HepG2 (cell line): ENCODE measurements around the gene BTF3L4. TPM values are rescaled to one million over a fixed set of nuclear protein-coding genes. Genes with fewer than 3 reads are reported as not detected.

ENCODE experiments used
- ATM ChIP-seq: fragments of 450-650 bp; IDR thresholded peaks from 2 replicates; pipeline ENCODE4 v1.7.1; 2017; ENCODE audit warnings: mild to moderate bottlenecking, borderline replicate concordance
- DR1 ChIP-seq: sonication (generic); formaldehyde crosslinking; IDR thresholded peaks from 2 replicates; pipeline ENCODE4 v1.8.0; 2021; ENCODE audit warnings: mild to moderate bottlenecking, missing genetic modification reagents, inconsistent platforms
- HOXD1 ChIP-seq: sonication (generic); formaldehyde crosslinking; IDR thresholded peaks from 2 replicates; pipeline ENCODE4 v1.5.0; 2020; ENCODE audit warnings: missing genetic modification reagents
- JARID2 ChIP-seq: sonication (generic); formaldehyde crosslinking; IDR thresholded peaks from 2 replicates; pipeline ENCODE4 v1.8.1; 2023; ENCODE audit warnings: missing genetic modification reagents, inconsistent platforms; ENCODE audit not compliant: insufficient replicate concordance
- NFIB ChIP-seq: sonication (generic); formaldehyde crosslinking; IDR thresholded peaks from 2 replicates; pipeline ENCODE4 v1.9.0; 2021; ENCODE audit warnings: missing genetic modification reagents, mild to moderate bottlenecking, borderline replicate concordance
- NFIC ChIP-seq: IDR thresholded peaks from 2 replicates; pipeline ENCODE4 v1.6.1; 2012; ENCODE audit warnings: mild to moderate bottlenecking, low read length, inconsistent platforms
- PHB2 ChIP-seq: fragments of 450-650 bp; IDR thresholded peaks from 2 replicates; pipeline ENCODE4 v1.6.1; 2018; ENCODE audit not compliant: partially characterized antibody
- SKI ChIP-seq: fragments of 450-650 bp; IDR thresholded peaks from one replicate; pipeline ENCODE4 v1.6.1; 2018; ENCODE audit warnings: mild to moderate bottlenecking; ENCODE audit not compliant: partially characterized antibody
- STAG1 ChIP-seq: sonication (generic); formaldehyde crosslinking; IDR thresholded peaks from 2 replicates; pipeline ENCODE4 v1.4.0; 2020; ENCODE audit warnings: missing genetic modification reagents
- U2AF1 ChIP-seq: fragments of 200-400 bp; formaldehyde crosslinking; optimal IDR thresholded peaks from 2 replicates; pipeline ENCODE3; 2017; ENCODE audit warnings: mild to moderate bottlenecking, low read depth, low read length
- ZNF282 ChIP-seq: fragments of 450-650 bp; IDR thresholded peaks from 2 replicates; pipeline ENCODE4 v1.6.1; 2018; ENCODE audit not compliant: partially characterized antibody
- ZNF777 ChIP-seq: sonication (generic); formaldehyde crosslinking; IDR thresholded peaks from 2 replicates; pipeline ENCODE4 v1.4.0; 2020; ENCODE audit warnings: missing genetic modification reagents
- polyA plus RNA-seq, 8 experiments: library from polyadenylated mRNA; depleted of rRNA in 3 of 8; stranded (reverse) in 7 of 8; unstranded in 1 of 8; fragments of >200 nt; fragmentation: Illumina TruSeq in 4 of 8; extraction: Trizol in 4 of 8; gene quantifications; 2 replicates each; pipeline versions ENCODE4 v1.2.1 to v1.2.3, GENCODE V29; 2011 to 2016; ENCODE audit warnings: low read depth in 4 of 8, missing spikeins in 1 of 8, mixed read lengths in 1 of 8; ENCODE audit not compliant: insufficient read depth in 1 of 8
- total RNA-seq, 5 experiments: library from RNA; depleted of rRNA; stranded (reverse); fragments of >200 nt; fragmentation: Illumina TruSeq; extraction: Trizol; gene quantifications; 2 replicates each; pipeline ENCODE4 v1.2.3, GENCODE V29; 2016; ENCODE audit warnings: low read depth in 1 of 5
- TF ChIP-seq, protein P1 (sequence below): sonication (generic); formaldehyde crosslinking; IDR thresholded peaks from 2 replicates; pipeline ENCODE4 v1.4.0; 2020; ENCODE audit warnings: missing genetic modification reagents
- TF ChIP-seq, protein P2 (sequence below): sonication (generic); formaldehyde crosslinking; IDR thresholded peaks from 2 replicates; pipeline ENCODE4 v1.5.1; 2020; ENCODE audit warnings: mild to moderate bottlenecking, missing genetic modification reagents, borderline replicate concordance
- TF ChIP-seq, protein P3 (sequence below): sonication (generic); formaldehyde crosslinking; IDR thresholded peaks from 2 replicates; pipeline ENCODE4 v1.5.0; 2020; ENCODE audit warnings: missing genetic modification reagents
- TF ChIP-seq, protein P4 (sequence below): sonication (generic); formaldehyde crosslinking; IDR thresholded peaks from 2 replicates; pipeline ENCODE4 v1.5.0; 2020; ENCODE audit warnings: mild to moderate bottlenecking, missing genetic modification reagents, borderline replicate concordance

BTF3L4 gene
- total and polyA plus RNA-seq, 2 of the 13 experiments (the other 11 are each of a cell fraction or from before 2014, with no cell fraction given) = 59.0 to 74.3 TPM

DNA sequence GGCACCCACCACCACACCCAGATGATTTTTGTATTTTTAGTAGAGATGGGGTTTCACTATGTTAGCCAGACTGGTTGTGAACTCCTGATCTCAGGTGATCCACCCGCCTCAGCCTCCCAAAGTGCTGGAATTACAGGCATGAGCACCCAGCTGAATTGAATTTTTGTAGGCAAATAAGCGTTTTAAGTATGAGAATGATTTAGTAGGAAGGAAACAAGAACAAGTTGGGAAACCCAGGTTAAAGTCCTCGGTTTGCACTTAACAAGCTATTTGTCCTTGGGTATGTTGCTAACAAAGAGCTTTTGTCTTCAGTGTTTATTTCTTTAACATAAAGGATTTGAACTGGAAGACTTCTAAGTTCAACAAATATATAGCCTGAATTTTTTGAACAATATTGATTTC, 23.9 kb downstream of the BTF3L4 start (continued):
- TF ChIP-seq, protein P1, sequence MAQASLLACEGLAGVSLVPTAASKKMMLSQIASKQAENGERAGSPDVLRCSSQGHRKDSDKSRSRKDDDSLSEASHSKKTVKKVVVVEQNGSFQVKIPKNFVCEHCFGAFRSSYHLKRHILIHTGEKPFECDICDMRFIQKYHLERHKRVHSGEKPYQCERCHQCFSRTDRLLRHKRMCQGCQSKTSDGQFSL (CRISPR knock-in tag) = no peak
- TF ChIP-seq PHB2 (no peak), NFIB (CRISPR knock-in tag) (no peak), U2AF1 (no peak), ZNF777 (CRISPR knock-in tag) (no peak), NFIC (peak; percentile 85; the same call in 1 of the 2 replicates), SKI (no peak), DR1 (CRISPR knock-in tag) (no peak), ATM (no peak), STAG1 (CRISPR knock-in tag) (0 out of 2 replicates have a peak, but pooled peaks have one; percentile 4), ZNF282 (no peak), HOXD1 (CRISPR knock-in tag) (0 out of 2 replicates have a peak, but pooled peaks have one; percentile 17), JARID2 (no peak)
- TF ChIP-seq, protein P2, sequence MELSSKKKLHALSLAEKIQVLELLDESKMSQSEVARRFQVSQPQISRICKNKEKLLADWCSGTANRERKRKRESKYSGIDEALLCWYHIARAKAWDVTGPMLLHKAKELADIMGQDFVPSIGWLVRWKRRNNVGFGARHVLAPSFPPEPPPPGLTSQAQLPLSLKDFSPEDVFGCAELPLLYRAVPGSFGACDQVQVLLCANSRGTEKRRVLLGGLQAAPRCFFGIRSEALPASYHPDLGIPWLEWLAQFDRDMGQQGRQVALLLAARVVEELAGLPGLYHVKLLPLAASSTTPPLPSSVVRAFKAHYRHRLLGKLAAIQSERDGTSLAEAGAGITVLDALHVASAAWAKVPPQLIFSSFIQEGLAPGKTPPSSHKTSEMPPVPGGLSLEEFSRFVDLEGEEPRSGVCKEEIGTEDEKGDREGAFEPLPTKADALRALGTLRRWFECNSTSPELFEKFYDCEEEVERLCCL (CRISPR knock-in tag) = no peak
- TF ChIP-seq, protein P3, sequence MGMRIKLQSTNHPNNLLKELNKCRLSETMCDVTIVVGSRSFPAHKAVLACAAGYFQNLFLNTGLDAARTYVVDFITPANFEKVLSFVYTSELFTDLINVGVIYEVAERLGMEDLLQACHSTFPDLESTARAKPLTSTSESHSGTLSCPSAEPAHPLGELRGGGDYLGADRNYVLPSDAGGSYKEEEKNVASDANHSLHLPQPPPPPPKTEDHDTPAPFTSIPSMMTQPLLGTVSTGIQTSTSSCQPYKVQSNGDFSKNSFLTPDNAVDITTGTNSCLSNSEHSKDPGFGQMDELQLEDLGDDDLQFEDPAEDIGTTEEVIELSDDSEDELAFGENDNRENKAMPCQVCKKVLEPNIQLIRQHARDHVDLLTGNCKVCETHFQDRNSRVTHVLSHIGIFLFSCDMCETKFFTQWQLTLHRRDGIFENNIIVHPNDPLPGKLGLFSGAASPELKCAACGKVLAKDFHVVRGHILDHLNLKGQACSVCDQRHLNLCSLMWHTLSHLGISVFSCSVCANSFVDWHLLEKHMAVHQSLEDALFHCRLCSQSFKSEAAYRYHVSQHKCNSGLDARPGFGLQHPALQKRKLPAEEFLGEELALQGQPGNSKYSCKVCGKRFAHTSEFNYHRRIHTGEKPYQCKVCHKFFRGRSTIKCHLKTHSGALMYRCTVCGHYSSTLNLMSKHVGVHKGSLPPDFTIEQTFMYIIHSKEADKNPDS = no peak
- TF ChIP-seq, protein P4, sequence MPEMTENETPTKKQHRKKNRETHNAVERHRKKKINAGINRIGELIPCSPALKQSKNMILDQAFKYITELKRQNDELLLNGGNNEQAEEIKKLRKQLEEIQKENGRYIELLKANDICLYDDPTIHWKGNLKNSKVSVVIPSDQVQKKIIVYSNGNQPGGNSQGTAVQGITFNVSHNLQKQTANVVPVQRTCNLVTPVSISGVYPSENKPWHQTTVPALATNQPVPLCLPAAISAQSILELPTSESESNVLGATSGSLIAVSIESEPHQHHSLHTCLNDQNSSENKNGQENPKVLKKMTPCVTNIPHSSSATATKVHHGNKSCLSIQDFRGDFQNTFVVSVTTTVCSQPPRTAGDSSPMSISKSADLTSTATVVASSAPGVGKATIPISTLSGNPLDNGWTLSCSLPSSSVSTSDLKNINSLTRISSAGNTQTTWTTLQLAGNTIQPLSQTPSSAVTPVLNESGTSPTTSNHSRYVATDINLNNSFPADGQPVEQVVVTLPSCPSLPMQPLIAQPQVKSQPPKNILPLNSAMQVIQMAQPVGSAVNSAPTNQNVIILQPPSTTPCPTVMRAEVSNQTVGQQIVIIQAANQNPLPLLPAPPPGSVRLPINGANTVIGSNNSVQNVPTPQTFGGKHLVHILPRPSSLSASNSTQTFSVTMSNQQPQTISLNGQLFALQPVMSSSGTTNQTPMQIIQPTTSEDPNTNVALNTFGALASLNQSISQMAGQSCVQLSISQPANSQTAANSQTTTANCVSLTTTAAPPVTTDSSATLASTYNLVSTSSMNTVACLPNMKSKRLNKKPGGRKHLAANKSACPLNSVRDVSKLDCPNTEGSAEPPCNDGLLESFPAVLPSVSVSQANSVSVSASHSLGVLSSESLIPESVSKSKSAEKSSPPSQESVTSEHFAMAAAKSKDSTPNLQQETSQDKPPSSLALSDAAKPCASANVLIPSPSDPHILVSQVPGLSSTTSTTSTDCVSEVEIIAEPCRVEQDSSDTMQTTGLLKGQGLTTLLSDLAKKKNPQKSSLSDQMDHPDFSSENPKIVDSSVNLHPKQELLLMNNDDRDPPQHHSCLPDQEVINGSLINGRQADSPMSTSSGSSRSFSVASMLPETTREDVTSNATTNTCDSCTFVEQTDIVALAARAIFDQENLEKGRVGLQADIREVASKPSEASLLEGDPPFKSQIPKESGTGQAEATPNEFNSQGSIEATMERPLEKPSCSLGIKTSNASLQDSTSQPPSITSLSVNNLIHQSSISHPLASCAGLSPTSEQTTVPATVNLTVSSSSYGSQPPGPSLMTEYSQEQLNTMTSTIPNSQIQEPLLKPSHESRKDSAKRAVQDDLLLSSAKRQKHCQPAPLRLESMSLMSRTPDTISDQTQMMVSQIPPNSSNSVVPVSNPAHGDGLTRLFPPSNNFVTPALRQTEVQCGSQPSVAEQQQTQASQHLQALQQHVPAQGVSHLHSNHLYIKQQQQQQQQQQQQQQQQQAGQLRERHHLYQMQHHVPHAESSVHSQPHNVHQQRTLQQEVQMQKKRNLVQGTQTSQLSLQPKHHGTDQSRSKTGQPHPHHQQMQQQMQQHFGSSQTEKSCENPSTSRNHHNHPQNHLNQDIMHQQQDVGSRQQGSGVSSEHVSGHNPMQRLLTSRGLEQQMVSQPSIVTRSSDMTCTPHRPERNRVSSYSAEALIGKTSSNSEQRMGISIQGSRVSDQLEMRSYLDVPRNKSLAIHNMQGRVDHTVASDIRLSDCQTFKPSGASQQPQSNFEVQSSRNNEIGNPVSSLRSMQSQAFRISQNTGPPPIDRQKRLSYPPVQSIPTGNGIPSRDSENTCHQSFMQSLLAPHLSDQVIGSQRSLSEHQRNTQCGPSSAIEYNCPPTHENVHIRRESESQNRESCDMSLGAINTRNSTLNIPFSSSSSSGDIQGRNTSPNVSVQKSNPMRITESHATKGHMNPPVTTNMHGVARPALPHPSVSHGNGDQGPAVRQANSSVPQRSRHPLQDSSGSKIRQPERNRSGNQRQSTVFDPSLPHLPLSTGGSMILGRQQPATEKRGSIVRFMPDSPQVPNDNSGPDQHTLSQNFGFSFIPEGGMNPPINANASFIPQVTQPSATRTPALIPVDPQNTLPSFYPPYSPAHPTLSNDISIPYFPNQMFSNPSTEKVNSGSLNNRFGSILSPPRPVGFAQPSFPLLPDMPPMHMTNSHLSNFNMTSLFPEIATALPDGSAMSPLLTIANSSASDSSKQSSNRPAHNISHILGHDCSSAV (CRISPR knock-in tag) = no peak
